Epithelial cell of proximal tubule (primary cell): Measurements from ENCODE around the gene ZNF3. TPM values are rescaled to one million over a fixed set of nuclear protein-coding genes. Genes with fewer than 3 reads are reported as not detected.

Source experiments
- DNase-seq: peaks from one replicate; pipeline ENCODE4 v3.0.0-alpha.2; 2011; ENCODE audit warnings: low read depth
- H3K4me3 ChIP-seq: 2 replicates; pipeline ENCODE4 v1.5.1; 2011; ENCODE audit warnings: low read depth, mild to moderate bottlenecking, low read length
- CTCF ChIP-seq: conservative IDR thresholded peaks from 2 replicates; pipeline ENCODE4 v1.5.1; 2012; ENCODE audit warnings: low read depth, mild to moderate bottlenecking, low read length
- total RNA-seq: library from RNA; depleted of rRNA; stranded (reverse); fragments of >200 nt; gene quantifications from 2 replicates; pipeline ENCODE4 v1.2.3, GENCODE V29; 2015

Gene ZNF3
- total RNA-seq, 1 donor from 2014 or later = 20.3 TPM

- DNase-seq = no peak
- no peak for TF ChIP-seq CTCF
- H3K4me3 ChIP-seq = no peak overlapping the region
Measured at GRCh38 chr7:100065452-100066186, 15.9 kb downstream of the ZNF3 start.

- H3K4me3 ChIP-seq = no peak overlapping the region
- no peak for TF ChIP-seq CTCF
- DNase-seq = no peak
Measured at GRCh38 chr7:100064162-100064561, 17.4 kb downstream of the ZNF3 start.

GRCh38 chr7:100063376-100063775, 18.1 kb downstream of the ZNF3 start:
- H3K4me3 ChIP-seq = no peak overlapping the region
- no peak for TF ChIP-seq CTCF

GRCh38 chr7:100061518-100062193, 19.9 kb downstream of the ZNF3 start:
- TF ChIP-seq CTCF = no peak
- no peak overlapping the region for H3K4me3 ChIP-seq
- DNase-seq = no peak

More at GRCh38 chr7:100063376-100063775, 18.1 kb downstream of the ZNF3 start:
- DNase-seq = no peak

GRCh38 chr7:100059251-100059739, 22.2 kb downstream of the ZNF3 start:
- TF ChIP-seq CTCF = no peak
- DNase-seq = no peak
- no peak overlapping the region for H3K4me3 ChIP-seq

- TF ChIP-seq CTCF = no peak
- no peak for DNase-seq
Measured at GRCh38 chr7:100057006-100057405, 24.5 kb downstream of the ZNF3 start.

More at GRCh38 chr7:100057006-100057405, 24.5 kb downstream of the ZNF3 start:
- H3K4me3 ChIP-seq = no peak overlapping the region
